Hematopoietic multipotent progenitor cell (in vitro differentiated cells): ENCODE measurements around the gene LIPK. TPM values are rescaled to one million over a fixed set of nuclear protein-coding genes. Genes with fewer than 3 reads are reported as not detected.

Source experiments
- DNase-seq, 3 donors: peaks; one replicate each; pipeline ENCODE4 v3.0.0-alpha.2; 2011 to 2015; ENCODE audit warnings: low read depth in 2 of 3, low spot score in 2 of 3
- total RNA-seq: library from RNA; depleted of rRNA; stranded (reverse); fragments of >200 nt; gene quantifications from one replicate; pipeline ENCODE4 v1.2.3, GENCODE V29; 2012

The LIPK gene
- total RNA-seq, 1 donor: not detected

- no peak for DNase-seq
Measured at GRCh38 chr10:88783724-88784123, 77.7 kb downstream of the LIPK start.

GRCh38 chr10:88786032-88786770 lies 80.2 kb downstream of the LIPK start:
- no peak for DNase-seq

GRCh38 chr10:88787463-88787862 lies 81.4 kb downstream of the LIPK start:
- no peak for DNase-seq

GRCh38 chr10:88788924-88789323 lies 82.9 kb downstream of the LIPK start:
- no peak for DNase-seq

GRCh38 chr10:88791924-88792323 lies 85.9 kb downstream of the LIPK start:
- peak in 2 of 3 donors; percentile 18 to 51 for DNase-seq

GRCh38 chr10:88792661-88793060 lies 86.6 kb downstream of the LIPK start:
- DNase-seq: peak in 2 of 3 donors; percentile 8 to 20

GRCh38 chr10:88793712-88794299 lies 87.8 kb downstream of the LIPK start:
- peak in 2 of 3 donors; percentile 20 to 63 for DNase-seq

- DNase-seq: no peak
Measured at GRCh38 chr10:88794731-88795130, 88.7 kb downstream of the LIPK start.

- no peak for DNase-seq
Measured at GRCh38 chr10:88800152-88801125, 94.4 kb downstream of the LIPK start.

Other genes with a start within 250 kb of the LIPK start
- 8.6 TPM for gene RNLS, start 122.9 kb upstream of the LIPK start, total RNA-seq
- 0.27 TPM for gene LIPJ, start 119.5 kb upstream of the LIPK start, total RNA-seq
- gene LIPF, start 41.8 kb upstream of the LIPK start, total RNA-seq: not detected
- gene LIPN, start 53.8 kb downstream of the LIPK start, total RNA-seq: not detected
- gene LIPM, start 96.5 kb downstream of the LIPK start, total RNA-seq: not detected
- gene ANKRD22, start 145.6 kb downstream of the LIPK start, total RNA-seq: under 0.01 TPM
- 39.3 TPM for gene STAMBPL1, start 174.0 kb downstream of the LIPK start, total RNA-seq
- gene ACTA2, start 246.5 kb downstream of the LIPK start, total RNA-seq: 11.3 TPM